ENCODE data around the gene DHDH.
A peak's percentile ranks its signal among the peaks of the same experiment; 100 is the strongest.

DHDH gene

GRCh38 chr19:48993175-48994034 lies 59.9 kb downstream of the DHDH start, which contains the start of the genes GYS1 and RUVBL2:
Gene GYS1 (minus strand): TSS chr19:48993309. CDS start chr19:48993112, 197 bp downstream.
Gene RUVBL2 (plus strand): TSS chr19:48993887. CDS start chr19:48993912, 25 bp downstream.
- peak; percentile 99 for DNase-seq

GRCh38 chr19:48994035-48994386 lies 60.5 kb downstream of the DHDH start:
- DNase-seq = no peak

Measured in COR-L47 (cell line).